RWPE2 (cell line): ENCODE results near the gene PET100.

Experiments used
- ATAC-seq: fragments of 200-7000 bp; cut with Tn5 transposase; 3 replicates; pipeline ENCODE4 v1.9.1; 2021; ENCODE audit warnings: low read depth
- DNase-seq: peaks from one replicate; pipeline ENCODE4 v3.0.0-alpha.2; 2020; ENCODE audit warnings: low spot score
- H3K27ac ChIP-seq: fragments of 450-650 bp; 2 replicates; pipeline ENCODE4 v1.5.1; 2017; ENCODE audit warnings: mild to moderate bottlenecking; ENCODE audit not compliant: poor library complexity, severe bottlenecking
- H3K27me3 ChIP-seq: fragments of 250-450 bp; sonication (Bioruptor Pico); 2 replicates; pipeline ENCODE4 v1.5.1; 2021; ENCODE audit warnings: mild to moderate bottlenecking, moderate library complexity; ENCODE audit not compliant: insufficient read depth, poor library complexity, severe bottlenecking
- H3K36me3 ChIP-seq: fragments of 250-450 bp; sonication (Bioruptor Pico); 2 replicates; pipeline ENCODE4 v1.5.1; 2020; ENCODE audit warnings: low read depth, mild to moderate bottlenecking, moderate library complexity
- H3K4me1 ChIP-seq: fragments of 250-450 bp; sonication (Bioruptor Pico); 2 replicates; pipeline ENCODE4 v1.5.1; 2021; ENCODE audit warnings: mild to moderate bottlenecking, moderate library complexity; ENCODE audit not compliant: insufficient read depth, poor library complexity, severe bottlenecking
- H3K4me3 ChIP-seq: fragments of 250-450 bp; sonication (Bioruptor Pico); 2 replicates; pipeline ENCODE4 v1.5.1; 2021; ENCODE audit warnings: mild to moderate bottlenecking, moderate library complexity; ENCODE audit not compliant: severe bottlenecking
- H3K9me3 ChIP-seq: fragments of 250-450 bp; sonication (Bioruptor Pico); 2 replicates; pipeline ENCODE4 v1.5.1; 2021; ENCODE audit warnings: mild to moderate bottlenecking, moderate library complexity; ENCODE audit not compliant: severe bottlenecking
- TF ChIP-seq, protein P1 (sequence below): fragments of 450-650 bp; IDR thresholded peaks from one replicate; pipeline ENCODE4 v1.5.1; 2017; ENCODE audit warnings: mild to moderate bottlenecking, moderate library complexity; ENCODE audit not compliant: poor library complexity, severe bottlenecking

The PET100 gene

DNA sequence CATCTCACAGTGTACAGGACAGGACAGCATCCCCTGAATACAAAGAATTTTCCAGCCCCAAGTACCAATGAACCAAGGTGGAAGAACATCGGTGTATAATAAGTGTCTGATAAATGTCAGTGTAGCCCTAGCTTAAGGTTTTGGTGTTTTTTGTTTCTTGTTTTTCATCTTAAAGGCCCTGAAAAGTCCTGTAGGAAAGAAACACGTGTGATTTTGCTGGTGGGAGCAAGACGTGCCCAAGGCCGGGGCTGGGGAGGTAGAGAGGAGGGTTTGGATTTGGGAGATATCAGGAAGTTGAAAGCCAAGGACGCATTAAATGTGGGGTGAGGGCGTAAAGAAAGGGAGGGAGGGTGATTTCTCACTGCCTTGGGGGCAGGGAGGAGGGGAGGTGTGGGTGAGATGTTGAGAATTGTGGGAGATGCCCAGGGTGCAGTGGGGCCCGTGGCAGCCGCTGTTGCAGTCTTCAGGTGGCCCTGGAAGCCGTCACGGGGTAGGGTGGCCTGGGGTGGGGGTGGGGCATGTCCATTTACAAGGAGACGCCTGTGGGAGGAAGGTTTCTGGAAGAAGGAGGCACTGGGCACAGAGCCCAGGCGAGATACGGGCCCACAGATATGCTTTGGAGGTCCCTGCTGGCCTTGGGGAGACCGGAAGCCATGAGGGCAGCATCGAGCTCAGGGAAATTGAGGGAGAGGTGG, 27.2 kb upstream of the PET100 start:
- no peak for ATAC-seq
- TF ChIP-seq, protein P1, sequence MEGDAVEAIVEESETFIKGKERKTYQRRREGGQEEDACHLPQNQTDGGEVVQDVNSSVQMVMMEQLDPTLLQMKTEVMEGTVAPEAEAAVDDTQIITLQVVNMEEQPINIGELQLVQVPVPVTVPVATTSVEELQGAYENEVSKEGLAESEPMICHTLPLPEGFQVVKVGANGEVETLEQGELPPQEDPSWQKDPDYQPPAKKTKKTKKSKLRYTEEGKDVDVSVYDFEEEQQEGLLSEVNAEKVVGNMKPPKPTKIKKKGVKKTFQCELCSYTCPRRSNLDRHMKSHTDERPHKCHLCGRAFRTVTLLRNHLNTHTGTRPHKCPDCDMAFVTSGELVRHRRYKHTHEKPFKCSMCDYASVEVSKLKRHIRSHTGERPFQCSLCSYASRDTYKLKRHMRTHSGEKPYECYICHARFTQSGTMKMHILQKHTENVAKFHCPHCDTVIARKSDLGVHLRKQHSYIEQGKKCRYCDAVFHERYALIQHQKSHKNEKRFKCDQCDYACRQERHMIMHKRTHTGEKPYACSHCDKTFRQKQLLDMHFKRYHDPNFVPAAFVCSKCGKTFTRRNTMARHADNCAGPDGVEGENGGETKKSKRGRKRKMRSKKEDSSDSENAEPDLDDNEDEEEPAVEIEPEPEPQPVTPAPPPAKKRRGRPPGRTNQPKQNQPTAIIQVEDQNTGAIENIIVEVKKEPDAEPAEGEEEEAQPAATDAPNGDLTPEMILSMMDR = no peak
- DNase-seq = no peak
- Histone ChIP-seq H3K27me3 (no peaks in the 10 kb centered on the region), H3K4me1 (no peaks in the 10 kb centered on the region), H3K9me3 (no peaks in the 10 kb centered on the region), H3K36me3 (no peaks in the 10 kb centered on the region), H3K27ac (no peak overlapping the region), H3K4me3 (no peak overlapping the region)

DNA sequence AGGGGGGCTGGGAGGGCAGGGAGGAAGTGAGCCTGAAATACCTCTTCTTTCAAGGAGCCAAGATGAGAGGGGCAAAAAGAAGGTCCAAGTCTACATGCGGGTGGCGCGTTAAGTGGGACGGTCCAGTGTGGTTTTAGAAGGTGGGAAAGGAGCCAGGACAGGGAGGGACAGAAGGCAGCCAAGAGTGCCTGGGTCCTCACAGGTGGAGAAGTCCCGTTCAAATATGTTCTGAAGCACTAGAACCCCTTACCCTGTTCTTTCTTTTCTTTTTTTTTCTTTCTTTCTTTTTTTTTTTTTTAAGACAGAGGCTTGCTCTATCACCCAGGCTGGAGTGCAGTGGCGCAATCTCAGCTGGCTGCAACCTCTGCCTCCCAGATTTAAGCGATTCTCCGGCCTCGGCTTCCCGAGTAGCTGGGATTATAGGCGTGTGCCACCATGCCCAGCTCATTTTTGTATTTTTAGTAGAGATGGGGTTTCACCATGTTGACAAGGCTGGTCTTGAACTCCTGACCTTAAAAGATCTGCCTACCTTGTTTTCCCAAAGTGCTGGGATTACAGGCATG, 26.6 kb upstream of the PET100 start:
- DNase-seq = no peak
- Histone ChIP-seq H3K4me1 (no peaks in the 10 kb centered on the region), H3K36me3 (no peaks in the 10 kb centered on the region), H3K27ac (no peak overlapping the region), H3K4me3 (no peak overlapping the region), H3K9me3 (no peaks in the 10 kb centered on the region), H3K27me3 (no peaks in the 10 kb centered on the region)
- no peak for ATAC-seq
- TF ChIP-seq, protein P1 = no peak

DNA sequence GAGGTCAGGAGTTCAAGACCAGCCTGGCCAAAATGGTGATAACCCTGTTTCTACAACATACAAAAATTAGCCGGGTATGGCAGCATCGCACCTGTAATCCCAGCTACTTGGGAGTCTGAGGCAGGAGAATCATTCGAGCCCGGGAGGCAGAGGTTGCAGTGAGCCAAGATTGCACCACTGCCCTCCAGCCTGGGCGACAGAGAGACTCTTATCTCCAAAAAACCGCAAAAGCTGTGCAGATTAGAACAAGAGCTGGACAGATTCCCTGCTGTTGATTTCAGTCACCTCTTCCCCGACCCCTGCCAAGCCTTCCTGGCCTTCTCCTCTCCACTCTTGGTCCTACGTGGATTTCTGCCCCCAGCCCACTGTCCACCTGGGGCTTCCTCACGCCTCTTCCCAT, 25.7 kb upstream of the PET100 start:
- Histone ChIP-seq H3K4me3 (no peak overlapping the region), H3K4me1 (no peaks in the 10 kb centered on the region), H3K36me3 (no peaks in the 10 kb centered on the region), H3K27ac (no peak overlapping the region), H3K27me3 (no peaks in the 10 kb centered on the region), H3K9me3 (no peaks in the 10 kb centered on the region)
- DNase-seq (no peak), ATAC-seq (no peak)
- TF ChIP-seq, protein P1 = no peak

DNA sequence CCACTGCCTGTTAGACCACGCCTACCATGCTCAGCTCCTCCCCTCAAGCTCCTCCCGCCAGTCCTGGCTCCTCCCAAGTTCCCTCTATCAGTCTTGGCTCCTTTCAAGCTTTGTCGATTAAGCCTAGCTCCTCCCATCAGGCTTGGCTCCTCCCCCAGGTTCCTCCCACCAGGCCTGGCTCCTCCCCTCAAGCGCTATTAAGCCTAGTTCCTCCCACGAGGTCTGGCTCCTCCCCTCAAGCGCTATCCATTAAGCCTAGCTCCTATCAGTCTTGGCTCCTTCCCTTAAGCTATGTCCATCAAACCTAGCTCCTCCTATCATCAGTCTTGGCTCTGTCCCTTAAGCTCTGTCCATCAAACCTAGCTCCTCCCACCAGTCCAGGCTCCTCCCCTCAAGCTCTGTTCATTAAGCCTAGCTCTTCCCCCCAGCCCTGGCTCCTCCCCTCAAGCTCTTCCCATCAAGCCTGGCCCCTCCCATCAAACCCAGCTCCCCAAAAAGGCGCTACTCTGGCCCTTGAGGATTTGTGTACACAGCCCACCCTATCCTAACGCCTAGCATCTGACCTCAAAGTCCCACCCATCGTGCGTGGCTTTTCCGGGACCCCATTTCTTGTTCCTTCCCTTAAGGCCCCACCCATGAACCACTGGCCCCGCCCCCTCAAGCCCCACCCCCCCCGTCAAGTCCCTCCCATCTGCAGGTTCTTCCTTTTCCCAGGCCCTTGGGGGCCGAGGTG, 23.9 kb upstream of the PET100 start:
- TF ChIP-seq, protein P1 = no peak
- no peak overlapping the region for H3K27ac ChIP-seq
- DNase-seq (no peak), ATAC-seq (peak; percentile 56)
- no peaks in the 10 kb centered on the region for H3K9me3 ChIP-seq
- no peaks in the 10 kb centered on the region for H3K36me3 ChIP-seq
- H3K4me3 ChIP-seq = no peak overlapping the region
- H3K27me3 ChIP-seq = no peaks in the 10 kb centered on the region
- H3K4me1 ChIP-seq = no peaks in the 10 kb centered on the region
